HG02588 (cell line): ENCODE results near the gene NPAS2.

Source experiments
- ATAC-seq: cut with Tn5 transposase; IDR thresholded peaks from one replicate; pipeline ENCODE4 v1.9.1; 2021; ENCODE audit warnings: mild to moderate bottlenecking, moderate library complexity; ENCODE audit not compliant: unreplicated experiment

NPAS2 gene

GRCh38 chr2:100852999-100853908 is 33.3 kb downstream of the NPAS2 start:
- no peak for ATAC-seq

GRCh38 chr2:100853909-100854810 is 34.2 kb downstream of the NPAS2 start:
- ATAC-seq: no peak

- no peak for ATAC-seq
Observed at GRCh38 chr2:100855084-100855483, 35.1 kb downstream of the NPAS2 start.

- ATAC-seq: no peak
Observed at GRCh38 chr2:100855606-100856005, 35.7 kb downstream of the NPAS2 start.

- ATAC-seq: no peak
Observed at GRCh38 chr2:100856732-100857131, 36.8 kb downstream of the NPAS2 start.

- ATAC-seq: no peak
Observed at GRCh38 chr2:100857341-100857740, 37.4 kb downstream of the NPAS2 start.

- no peak for ATAC-seq
Observed at GRCh38 chr2:100857915-100858314, 38.0 kb downstream of the NPAS2 start.

GRCh38 chr2:100859902-100860301 is 40.0 kb downstream of the NPAS2 start:
- no peak for ATAC-seq

GRCh38 chr2:100861340-100861739 is 41.4 kb downstream of the NPAS2 start:
- ATAC-seq: no peak

- no peak for ATAC-seq
Observed at GRCh38 chr2:100862081-100862480, 42.1 kb downstream of the NPAS2 start.

GRCh38 chr2:100865816-100866460 is 46.0 kb downstream of the NPAS2 start:
- no peak for ATAC-seq

GRCh38 chr2:100868083-100868482 is 48.1 kb downstream of the NPAS2 start:
- ATAC-seq: no peak

GRCh38 chr2:100869120-100869519 is 49.2 kb downstream of the NPAS2 start:
- no peak for ATAC-seq

GRCh38 chr2:100870652-100871531 is 51.0 kb downstream of the NPAS2 start:
- ATAC-seq: no peak

- ATAC-seq: no peak
Observed at GRCh38 chr2:100875516-100876230, 55.7 kb downstream of the NPAS2 start.

- no peak for ATAC-seq
Observed at GRCh38 chr2:100876231-100876860, 56.4 kb downstream of the NPAS2 start.

GRCh38 chr2:100877555-100877954 is 57.6 kb downstream of the NPAS2 start:
- ATAC-seq: no peak

GRCh38 chr2:100878000-100878791 is 58.3 kb downstream of the NPAS2 start:
- no peak for ATAC-seq
